ENCODE results near the gene OXNAD1.

Gene OXNAD1

GRCh38 chr3:16231983-16232382 lies 33.0 kb upstream of the OXNAD1 start:
- TF ChIP-seq TCF12 (IDR thresholded peaks at IDR 0.05; ENCODE audit: low read depth) (no peak), FOXM1 (IDR thresholded peaks at IDR 0.05; ENCODE audit: borderline replicate concordance, low read depth) (no peak), ZBTB7A (IDR thresholded peaks at IDR 0.05; ENCODE audit: low read depth) (no peak), REST (IDR thresholded peaks at IDR 0.05; ENCODE audit: low read depth) (no peak), TEAD4 (IDR thresholded peaks at IDR 0.05) (no peak), TAF1 (IDR thresholded peaks at IDR 0.05; ENCODE audit: low read depth) (no peak), NFIC (IDR thresholded peaks at IDR 0.05) (no peak), YY1 (IDR thresholded peaks at IDR 0.05; ENCODE audit: low read depth) (no peak), CREB1 (IDR thresholded peaks at IDR 0.05; ENCODE audit: low read depth) (no peak), CEBPB (IDR thresholded peaks at IDR 0.05) (no peak), EGR1 (IDR thresholded peaks at IDR 0.05) (no peak), EP300 (IDR thresholded peaks at IDR 0.05; ENCODE audit: borderline replicate concordance) (no peak), RAD21 (IDR thresholded peaks at IDR 0.05; ENCODE audit: low read depth) (no peak)
- TF ChIP-seq, protein P1, sequence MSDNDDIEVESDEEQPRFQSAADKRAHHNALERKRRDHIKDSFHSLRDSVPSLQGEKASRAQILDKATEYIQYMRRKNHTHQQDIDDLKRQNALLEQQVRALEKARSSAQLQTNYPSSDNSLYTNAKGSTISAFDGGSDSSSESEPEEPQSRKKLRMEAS (IDR thresholded peaks at IDR 0.05), result no peak
- TF ChIP-seq, protein P2, sequence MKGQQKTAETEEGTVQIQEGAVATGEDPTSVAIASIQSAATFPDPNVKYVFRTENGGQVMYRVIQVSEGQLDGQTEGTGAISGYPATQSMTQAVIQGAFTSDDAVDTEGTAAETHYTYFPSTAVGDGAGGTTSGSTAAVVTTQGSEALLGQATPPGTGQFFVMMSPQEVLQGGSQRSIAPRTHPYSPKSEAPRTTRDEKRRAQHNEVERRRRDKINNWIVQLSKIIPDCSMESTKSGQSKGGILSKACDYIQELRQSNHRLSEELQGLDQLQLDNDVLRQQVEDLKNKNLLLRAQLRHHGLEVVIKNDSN (IDR thresholded peaks at IDR 0.05), result no peak

DNA sequence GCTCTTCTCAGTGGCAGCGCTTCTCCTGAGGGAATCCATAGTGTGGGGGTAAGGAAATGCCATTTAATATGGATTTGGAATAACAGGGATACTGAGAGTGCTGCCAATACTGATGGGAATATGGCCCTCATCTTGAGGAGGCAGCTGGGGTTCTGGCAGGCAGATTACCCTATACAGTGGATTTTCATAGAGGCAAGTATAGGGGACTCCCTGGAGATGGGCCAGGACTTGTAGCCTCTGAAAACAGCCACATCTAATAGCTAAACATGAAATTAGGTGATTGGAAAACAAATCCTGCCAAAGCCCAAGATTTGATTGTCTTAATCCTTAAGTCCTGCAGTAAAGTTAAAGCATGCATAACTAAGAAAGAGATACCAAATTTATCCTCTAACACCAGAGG lies 31.2 kb upstream of the OXNAD1 start:
- TF ChIP-seq, protein P1 (IDR thresholded peaks at IDR 0.05), result no peak
- TF ChIP-seq CEBPB (IDR thresholded peaks at IDR 0.05) (no peak), TAF1 (IDR thresholded peaks at IDR 0.05; ENCODE audit: low read depth) (no peak)

DNA sequence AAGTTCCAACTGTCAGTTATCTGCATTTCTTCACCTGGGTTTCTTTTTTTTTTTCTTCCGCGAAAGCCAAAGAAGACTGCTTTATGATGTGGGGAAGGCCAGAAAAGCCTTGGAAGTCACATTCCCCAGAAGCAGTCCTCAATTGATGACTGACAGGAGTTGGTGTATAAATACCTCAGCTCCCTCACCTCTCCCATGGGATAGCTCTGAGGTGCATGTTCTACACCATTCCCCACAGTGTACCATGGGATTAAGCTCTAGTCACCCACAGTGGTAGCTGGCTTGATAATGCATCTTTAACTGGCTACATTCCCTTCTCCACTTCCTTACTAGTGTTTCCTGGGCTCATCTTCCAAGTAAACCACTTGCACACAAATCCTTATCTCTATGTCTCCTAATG lies 30.7 kb upstream of the OXNAD1 start:
- TF ChIP-seq FOXM1 (IDR thresholded peaks at IDR 0.05; ENCODE audit: borderline replicate concordance, low read depth), result no peak
- no peak for TF ChIP-seq TAF1 (IDR thresholded peaks at IDR 0.05; ENCODE audit: low read depth)
- no peak for TF ChIP-seq EP300 (IDR thresholded peaks at IDR 0.05; ENCODE audit: borderline replicate concordance)
- no peak for TF ChIP-seq EGR1 (IDR thresholded peaks at IDR 0.05)
- no peak for TF ChIP-seq CREB1 (IDR thresholded peaks at IDR 0.05; ENCODE audit: low read depth)
- TF ChIP-seq RAD21 (IDR thresholded peaks at IDR 0.05; ENCODE audit: low read depth), result no peak
- TF ChIP-seq CEBPB (IDR thresholded peaks at IDR 0.05), result no peak
- no peak for TF ChIP-seq TEAD4 (IDR thresholded peaks at IDR 0.05)

DNA sequence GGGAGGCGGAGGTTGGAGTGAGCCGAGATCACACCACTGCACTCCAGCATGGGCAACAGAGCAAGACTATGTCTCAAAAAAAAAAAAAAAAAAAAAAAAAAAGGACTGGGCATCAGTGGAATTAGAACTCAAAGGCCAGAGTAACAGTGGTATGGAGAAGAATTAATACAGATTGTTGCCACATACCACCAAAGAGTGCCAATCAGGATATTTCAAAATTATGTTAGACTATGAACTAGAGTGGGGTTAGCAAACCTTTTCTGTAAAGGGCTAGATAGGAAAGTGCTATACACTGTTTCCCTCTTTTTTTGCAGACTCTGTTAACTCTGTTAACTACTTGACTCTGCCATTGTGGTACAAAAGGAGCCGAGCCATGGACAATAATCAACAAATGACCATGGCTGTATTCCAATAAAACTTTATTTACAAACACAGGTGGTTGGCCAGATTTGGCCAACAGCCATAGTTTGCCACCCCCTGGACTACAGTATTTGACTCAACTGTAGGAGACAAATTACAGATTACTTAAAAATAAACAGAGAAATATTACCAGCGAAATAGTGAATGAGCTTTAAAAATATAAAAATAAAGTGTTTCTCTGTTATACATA lies 28.9 kb upstream of the OXNAD1 start:
- no peak for TF ChIP-seq EP300 (IDR thresholded peaks at IDR 0.05; ENCODE audit: borderline replicate concordance)
- no peak for TF ChIP-seq TEAD4 (IDR thresholded peaks at IDR 0.05)
- TF ChIP-seq, protein P1 (IDR thresholded peaks at IDR 0.05), result no peak
- no peak for TF ChIP-seq YY1 (IDR thresholded peaks at IDR 0.05; ENCODE audit: low read depth)
- TF ChIP-seq CEBPB (IDR thresholded peaks at IDR 0.05), result no peak
- no peak for TF ChIP-seq REST (IDR thresholded peaks at IDR 0.05; ENCODE audit: low read depth)
- TF ChIP-seq TCF12 (IDR thresholded peaks at IDR 0.05; ENCODE audit: low read depth), result no peak
- no peak for TF ChIP-seq NFIC (IDR thresholded peaks at IDR 0.05)
- TF ChIP-seq, protein P2 (IDR thresholded peaks at IDR 0.05), result no peak
- no peak for TF ChIP-seq CREB1 (IDR thresholded peaks at IDR 0.05; ENCODE audit: low read depth)
- TF ChIP-seq EGR1 (IDR thresholded peaks at IDR 0.05), result no peak
- TF ChIP-seq TAF1 (IDR thresholded peaks at IDR 0.05; ENCODE audit: low read depth), result no peak
- TF ChIP-seq RAD21 (IDR thresholded peaks at IDR 0.05; ENCODE audit: low read depth), result no peak
- no peak for TF ChIP-seq ZBTB7A (IDR thresholded peaks at IDR 0.05; ENCODE audit: low read depth)
- no peak for TF ChIP-seq FOXM1 (IDR thresholded peaks at IDR 0.05; ENCODE audit: borderline replicate concordance, low read depth)

GRCh38 chr3:16236856-16237393 lies 28.1 kb upstream of the OXNAD1 start:
- no peak for TF ChIP-seq NFIC (IDR thresholded peaks at IDR 0.05)
- TF ChIP-seq REST (IDR thresholded peaks at IDR 0.05; ENCODE audit: low read depth), result no peak
- no peak for TF ChIP-seq FOXM1 (IDR thresholded peaks at IDR 0.05; ENCODE audit: borderline replicate concordance, low read depth)
- TF ChIP-seq YY1 (IDR thresholded peaks at IDR 0.05; ENCODE audit: low read depth), result no peak
- TF ChIP-seq TAF1 (IDR thresholded peaks at IDR 0.05; ENCODE audit: low read depth), result no peak

Measured in Ishikawa (cell line).